Stomach smooth muscle (tissue), 2 donors: ENCODE results near the gene ITPKC.

ENCODE experiments used
- H3K27ac ChIP-seq: one replicate; pipeline ENCODE4 v1.7.0; 2013; ENCODE audit warnings: mild to moderate bottlenecking, low read length, inconsistent platforms
- H3K27me3 ChIP-seq, 2 donors: one replicate each; pipeline ENCODE4 v1.7.0; 2013; ENCODE audit warnings: low read length in 2 of 2; ENCODE audit not compliant: insufficient read depth in 2 of 2, control insufficient read depth in 1 of 2
- H3K36me3 ChIP-seq, 2 donors: one replicate each; pipeline ENCODE4 v1.7.0; 2013; ENCODE audit warnings: low read length in 2 of 2; ENCODE audit not compliant: control insufficient read depth in 2 of 2, insufficient read depth in 2 of 2
- H3K4me1 ChIP-seq: one replicate; pipeline ENCODE4 v1.7.0; 2013; ENCODE audit warnings: low read length; ENCODE audit not compliant: control insufficient read depth, insufficient read depth
- H3K4me3 ChIP-seq, 2 donors: one replicate each; pipeline ENCODE4 v1.7.0; 2013; ENCODE audit warnings: low read length in 2 of 2
- H3K9ac ChIP-seq, 2 donors: one replicate each; pipeline ENCODE4 v1.7.0; 2013; ENCODE audit warnings: low read length in 2 of 2, mild to moderate bottlenecking in 1 of 2
- H3K9me3 ChIP-seq, 2 donors: one replicate each; pipeline ENCODE4 v1.7.0; 2013; ENCODE audit warnings: low read length in 2 of 2; ENCODE audit not compliant: control insufficient read depth in 2 of 2
- donor health status: healthy.
- donor health status: Pancreatic carcinoma.

The ITPKC gene

GRCh38 chr19:40752257-40752781, 35.4 kb downstream of the ITPKC start:
- Histone ChIP-seq H3K9me3 (no peaks in the 10 kb centered on the region), H3K27me3 (no peaks in the 10 kb centered on the region), H3K4me1 (peaks cover 43% of the 10 kb centered on the region), H3K36me3 (peaks cover 12 to 14% of the 10 kb centered on the region in 2 donors), H3K9ac (no peak overlapping the region), H3K4me3 (peak overlapping the region; percentile 86 to 93), H3K27ac (no peak overlapping the region)

DNA sequence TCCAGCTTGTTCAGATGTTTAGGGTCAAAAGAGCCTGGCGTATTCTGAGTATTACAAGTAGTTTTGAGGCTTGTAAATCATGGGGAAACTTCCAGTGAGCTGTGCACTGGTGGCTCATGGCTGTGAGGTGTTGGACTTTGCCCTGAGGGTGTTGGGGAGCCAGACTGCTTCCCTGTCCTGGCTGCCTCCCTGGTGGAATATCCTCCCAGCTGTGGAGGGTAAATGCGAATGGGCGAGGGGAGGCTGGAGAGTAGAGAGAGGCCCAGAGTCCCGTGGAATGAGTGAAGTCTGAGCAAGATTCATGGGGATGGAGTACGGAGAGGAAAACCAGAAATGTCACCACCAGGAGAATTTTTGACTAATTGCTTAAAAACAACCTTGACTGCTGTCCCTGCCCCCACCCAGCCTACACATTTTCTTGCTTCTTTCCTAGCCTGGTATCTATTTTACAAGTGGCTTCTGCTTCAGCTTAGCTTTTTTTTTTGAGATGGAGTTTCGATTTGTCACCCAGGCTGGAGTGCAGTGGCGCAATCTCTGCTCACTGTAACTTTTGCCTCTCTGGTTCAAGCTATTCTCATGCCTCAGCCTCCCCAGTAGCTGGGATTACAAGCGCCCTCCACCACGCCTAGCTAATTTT, 37.8 kb downstream of the ITPKC start:
- no peak overlapping the region for H3K27ac ChIP-seq
- no peak overlapping the region for H3K9ac ChIP-seq
- no peak overlapping the region for H3K4me3 ChIP-seq
- no peaks in the 10 kb centered on the region for H3K27me3 ChIP-seq
- H3K4me1 ChIP-seq: peaks cover 36% of the 10 kb centered on the region
- H3K9me3 ChIP-seq: no peaks in the 10 kb centered on the region
- H3K36me3 ChIP-seq: peaks cover 27 to 28% of the 10 kb centered on the region in 2 donors

GRCh38 chr19:40755248-40755624, 38.3 kb downstream of the ITPKC start:
- H3K4me1 ChIP-seq: peaks cover 31% of the 10 kb centered on the region
- no peak overlapping the region for H3K27ac ChIP-seq
- no peaks in the 10 kb centered on the region for H3K27me3 ChIP-seq
- no peak overlapping the region for H3K9ac ChIP-seq
- H3K4me3 ChIP-seq: no peak overlapping the region
- H3K36me3 ChIP-seq: peaks cover 31 to 32% of the 10 kb centered on the region in 2 donors
- no peaks in the 10 kb centered on the region for H3K9me3 ChIP-seq

- Histone ChIP-seq H3K36me3 (peaks cover 36 to 37% of the 10 kb centered on the region in 2 donors), H3K4me1 (peaks cover 31% of the 10 kb centered on the region), H3K4me3 (no peak overlapping the region), H3K9me3 (no peaks in the 10 kb centered on the region), H3K27ac (no peak overlapping the region), H3K27me3 (no peaks in the 10 kb centered on the region), H3K9ac (no peak overlapping the region)
These were observed 38.9 kb downstream of the ITPKC start for GRCh38 chr19:40755791-40756190.

GRCh38 chr19:40756502-40757110, 39.7 kb downstream of the ITPKC start:
- H3K4me1 ChIP-seq: peaks cover 29% of the 10 kb centered on the region
- no peak overlapping the region for H3K4me3 ChIP-seq
- H3K36me3 ChIP-seq: peaks cover 41% of the 10 kb centered on the region in 2 donors
- no peaks in the 10 kb centered on the region for H3K27me3 ChIP-seq
- no peak overlapping the region for H3K9ac ChIP-seq
- H3K9me3 ChIP-seq: no peaks in the 10 kb centered on the region
- H3K27ac ChIP-seq: no peak overlapping the region

DNA sequence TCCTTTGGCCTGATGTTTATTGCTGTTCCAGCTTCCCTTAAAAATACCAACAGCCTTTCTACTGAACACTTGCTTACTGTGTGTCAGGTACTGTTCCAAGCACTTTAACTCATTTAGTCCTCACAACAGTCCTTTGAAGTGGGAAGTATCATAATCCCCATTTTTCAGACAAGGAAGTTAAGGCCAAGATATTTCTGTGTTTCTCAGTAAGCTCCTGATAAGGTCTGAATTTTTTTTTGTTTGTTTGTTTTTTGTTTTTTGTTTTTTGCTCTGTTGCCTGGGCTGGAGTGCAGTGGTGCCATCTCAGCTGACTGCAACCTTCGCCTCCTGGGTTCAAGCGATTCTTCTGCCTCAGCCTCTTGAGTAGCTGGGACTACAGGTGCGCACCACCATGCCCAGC, 41.6 kb downstream of the ITPKC start:
- H3K9ac ChIP-seq: no peak overlapping the region
- H3K9me3 ChIP-seq: no peaks in the 10 kb centered on the region
- H3K36me3 ChIP-seq: peaks cover 58 to 59% of the 10 kb centered on the region in 2 donors
- H3K27ac ChIP-seq: no peak overlapping the region
- no peak overlapping the region for H3K4me3 ChIP-seq
- peaks cover 19% of the 10 kb centered on the region for H3K4me1 ChIP-seq
- H3K27me3 ChIP-seq: no peaks in the 10 kb centered on the region

- no peak overlapping the region for H3K9ac ChIP-seq
- H3K9me3 ChIP-seq: no peaks in the 10 kb centered on the region
- H3K36me3 ChIP-seq: peaks cover 67 to 68% of the 10 kb centered on the region in 2 donors
- no peaks in the 10 kb centered on the region for H3K27me3 ChIP-seq
- H3K4me1 ChIP-seq: peaks cover 15% of the 10 kb centered on the region
- H3K27ac ChIP-seq: no peak overlapping the region
- no peak overlapping the region for H3K4me3 ChIP-seq
These were observed 42.4 kb downstream of the ITPKC start for GRCh38 chr19:40759352-40759751.

- H3K4me3 ChIP-seq: no peak overlapping the region
- H3K9ac ChIP-seq: no peak overlapping the region
- H3K4me1 ChIP-seq: no peaks in the 10 kb centered on the region
- H3K36me3 ChIP-seq: peaks cover 67 to 68% of the 10 kb centered on the region in 2 donors
- H3K27me3 ChIP-seq: no peaks in the 10 kb centered on the region
- H3K27ac ChIP-seq: no peak overlapping the region
- H3K9me3 ChIP-seq: no peaks in the 10 kb centered on the region
These were observed 46.0 kb downstream of the ITPKC start for GRCh38 chr19:40762754-40763470.

DNA sequence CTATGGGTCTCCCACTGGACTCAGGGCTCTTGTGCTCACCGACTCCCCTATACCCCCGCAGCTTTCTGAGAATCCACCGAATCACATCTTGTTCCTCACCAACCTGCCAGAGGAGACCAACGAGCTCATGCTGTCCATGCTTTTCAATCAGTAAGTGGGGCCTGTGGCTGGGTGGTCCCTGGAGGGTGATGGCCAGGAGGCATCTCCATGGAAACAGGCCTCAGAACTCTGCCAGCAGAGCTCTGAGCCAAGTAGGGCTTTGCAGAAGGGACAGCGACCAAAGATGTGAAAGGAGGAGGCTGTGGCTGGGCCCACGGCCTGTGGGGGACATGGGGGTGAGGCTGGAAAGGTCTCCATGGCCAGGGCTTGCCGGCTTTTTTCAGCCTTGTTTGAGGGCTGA, 46.6 kb downstream of the ITPKC start:
- no peak overlapping the region for H3K27ac ChIP-seq

DNA sequence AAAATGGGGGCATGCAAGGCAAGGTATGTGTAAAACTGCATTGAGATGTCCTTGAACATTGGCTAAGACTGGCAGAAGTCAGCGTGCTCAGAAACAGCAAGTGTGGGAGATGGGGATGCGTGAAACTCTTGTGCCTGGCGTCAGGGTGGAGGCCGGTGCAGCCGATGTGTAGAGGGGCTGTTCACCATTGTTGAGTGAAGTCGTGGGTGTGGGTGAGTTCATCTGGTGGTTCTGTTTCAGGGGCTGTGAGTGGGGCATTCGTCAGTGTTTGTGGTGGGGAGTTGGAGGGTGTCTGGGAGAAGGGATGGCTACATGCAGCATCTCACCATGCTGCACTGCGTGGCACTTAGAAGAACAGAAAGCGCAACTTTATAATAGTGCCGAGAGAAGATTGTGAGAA, 47.1 kb downstream of the ITPKC start:
- Histone ChIP-seq H3K9me3 (no peaks in the 10 kb centered on the region), H3K4me1 (no peaks in the 10 kb centered on the region), H3K36me3 (peaks cover 61 to 64% of the 10 kb centered on the region in 2 donors), H3K4me3 (no peak overlapping the region), H3K9ac (no peak overlapping the region), H3K27ac (no peak overlapping the region), H3K27me3 (no peaks in the 10 kb centered on the region)

More for the DNA sequence above, 46.6 kb downstream of the ITPKC start:
- Histone ChIP-seq H3K9me3 (no peaks in the 10 kb centered on the region), H3K4me3 (no peak overlapping the region), H3K4me1 (no peaks in the 10 kb centered on the region), H3K36me3 (peaks cover 62 to 64% of the 10 kb centered on the region in 2 donors), H3K9ac (no peak overlapping the region), H3K27me3 (no peaks in the 10 kb centered on the region)
